CD4-positive, alpha-beta memory T cell (primary cell): ENCODE data around the gene LRRC43. TPM values are rescaled to one million over a fixed set of nuclear protein-coding genes. Genes with fewer than 3 reads are reported as not detected.
"Not testable (repeated sequence)": the region's sequence is repeated elsewhere in the genome, so short reads cannot be mapped to it uniquely, and the experiment has no call there.

ENCODE experiments used
- CTCF ChIA-PET: fragments of 350-600 bp; sonication (Branson Sonifier 250); formaldehyde crosslinking; loops from one replicate; lab custom pipeline; 2021; ENCODE audit warnings: inconsistent platforms; ENCODE audit not compliant: partially characterized antibody; lab: Charles Lee
- POLR2A ChIA-PET: fragments of 350-600 bp; sonication (Branson Sonifier 250); formaldehyde crosslinking; loops from one replicate; lab custom pipeline; 2021; ENCODE audit not compliant: partially characterized antibody; lab: Charles Lee
- DNase-seq, 5 donors: peaks; one replicate each; pipeline versions ENCODE4 v3.0.0 to v3.0.0-alpha.2; 2020 to 2022; ENCODE audit warnings: mixed read lengths in 1 of 5
- H3K27ac ChIP-seq: one replicate; pipeline ENCODE4 v1.7.0; 2013; ENCODE audit warnings: low read depth, low read length
- H3K27me3 ChIP-seq: 2 replicates; pipeline ENCODE4 v1.7.0; 2013; ENCODE audit warnings: mild to moderate bottlenecking, low read length, moderate library complexity; ENCODE audit not compliant: insufficient read depth
- H3K36me3 ChIP-seq: 2 replicates; pipeline ENCODE4 v1.7.0; 2013; ENCODE audit warnings: mild to moderate bottlenecking, low read length, moderate library complexity; ENCODE audit not compliant: insufficient read depth
- H3K4me1 ChIP-seq: 2 replicates; pipeline ENCODE4 v1.7.0; 2013; ENCODE audit warnings: mild to moderate bottlenecking, low read length, moderate library complexity; ENCODE audit not compliant: insufficient read depth
- H3K4me3 ChIP-seq, 2 donors: one replicate each; pipeline ENCODE4 v1.7.0; 2013; ENCODE audit warnings: low read length in 2 of 2, mild to moderate bottlenecking in 1 of 2
- H3K9me3 ChIP-seq, 2 donors: one replicate each; pipeline ENCODE4 v1.7.0; 2013; ENCODE audit warnings: low read length in 2 of 2, control low read depth in 1 of 2; ENCODE audit not compliant: control insufficient read depth in 1 of 2
- H3K27ac Mint-ChIP-seq, 7 donors: one replicate each; pipeline ENCODE4 v1.8.0; 2020 to 2021; ENCODE audit warnings: mixed read lengths in 7 of 7, mild to moderate bottlenecking in 6 of 7, inconsistent platforms in 3 of 7, moderate library complexity in 3 of 7
- H3K27me3 Mint-ChIP-seq, 2 donors: one replicate each; pipeline ENCODE4 v1.8.0; 2020 to 2021; ENCODE audit warnings: mixed read lengths in 2 of 2
- H3K36me3 Mint-ChIP-seq, 2 donors: one replicate each; pipeline ENCODE4 v1.8.0; 2020 to 2021; ENCODE audit warnings: mixed read lengths in 2 of 2, inconsistent platforms in 1 of 2, mild to moderate bottlenecking in 1 of 2
- H3K4me1 Mint-ChIP-seq, 4 donors: one replicate each; pipeline ENCODE4 v1.8.0; 2020 to 2021; ENCODE audit warnings: mixed read lengths in 4 of 4, mild to moderate bottlenecking in 1 of 4
- H3K4me3 Mint-ChIP-seq, 8 donors: one replicate each; pipeline ENCODE4 v1.8.0; 2020 to 2021; ENCODE audit warnings: mixed read lengths in 8 of 8, mild to moderate bottlenecking in 7 of 8, moderate library complexity in 6 of 8, inconsistent platforms in 3 of 8
- H3K9me3 Mint-ChIP-seq, 8 donors: one replicate each; pipeline ENCODE4 v1.8.0; 2020 to 2021; ENCODE audit warnings: mixed read lengths in 8 of 8, mild to moderate bottlenecking in 5 of 8, inconsistent platforms in 3 of 8, moderate library complexity in 1 of 8
- intact Hi-C: fragments of 100-400 bp; cut with micrococcal nuclease; formaldehyde crosslinking; loops from one replicate; pipeline ENCODE4 v1.15.1; 2023
- polyA plus RNA-seq, 2 donors: library from polyadenylated mRNA; unstranded; fragments of 300-500 nt; fragmentation: Illumina TruSeq; gene quantifications; one replicate each; pipeline ENCODE4 v1.2.3, GENCODE V29; 2021
- total RNA-seq, 2 experiments: library from RNA; stranded (reverse); gene quantifications; one replicate each; pipeline ENCODE4 v1.2.3, GENCODE V29; 2021

LRRC43 gene
- total and polyA plus RNA-seq, 4 experiments from 2014 or later = not detected

- ChIA-PET POLR2A (no interaction called here), CTCF (no interaction called here)
- intact Hi-C loops = no loop called here
- H3K36me3 Mint-ChIP-seq = peaks cover 0 to 2% of the 10 kb centered on the region in 2 donors
- Histone ChIP-seq H3K9me3 (no peaks in the 10 kb centered on the region), H3K4me3 (no peak overlapping the region), H3K27ac (no peak overlapping the region), H3K27me3 (no peaks in the 10 kb centered on the region), H3K4me1 (peaks cover 9% of the 10 kb centered on the region), H3K36me3 (no peaks in the 10 kb centered on the region)
- H3K27me3 Mint-ChIP-seq = peaks cover 5 to 16% of the 10 kb centered on the region in 2 donors
- H3K4me3 Mint-ChIP-seq = peak overlapping the region in 1 of 8 donors; percentile 41
- H3K4me1 Mint-ChIP-seq = peaks cover 7 to 21% (median 15%) of the 10 kb centered on the region in 4 donors
- H3K27ac Mint-ChIP-seq = no peak overlapping the region
- H3K9me3 Mint-ChIP-seq = no peaks in the 10 kb centered on the region
- DNase-seq = no peak
Observed at GRCh38 chr12:122202017-122202416, 19.1 kb downstream of the LRRC43 start.

DNA sequence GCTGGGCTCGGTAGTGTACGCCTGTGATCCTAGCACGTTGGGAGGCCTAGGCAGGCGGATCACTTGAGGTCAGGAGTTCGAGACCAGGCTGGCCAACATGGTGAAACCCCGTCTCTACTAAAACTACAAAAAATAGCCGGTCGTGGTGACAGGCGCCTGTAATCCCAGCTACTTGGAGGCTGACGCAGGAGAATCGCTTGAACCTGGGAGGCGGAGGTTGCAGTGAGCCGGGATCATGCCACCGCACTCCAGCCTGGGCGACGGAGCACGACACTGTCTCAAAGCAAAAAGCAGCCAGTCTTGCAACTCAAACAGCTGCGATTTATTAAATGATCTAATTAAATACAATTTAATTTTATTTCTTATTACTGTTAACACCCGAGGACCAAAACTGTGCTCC, 19.9 kb downstream of the LRRC43 start:
- ChIA-PET CTCF (interaction anchor here (1.3 kb wide), 1 partner anchor 23 kb away, joined by 3 read pairs; the partner anchor contains the start of gene DIABLO), POLR2A (interaction anchor here (1.0 to 1.7 kb wide), 3 partner anchors 22 to 42 kb away, joined by 5 to 10 read pairs (median 6); partner anchors contain the start of gene DIABLO)
- H3K4me1 ChIP-seq, H3K9me3 ChIP-seq, H3K36me3 ChIP-seq, H3K36me3 Mint-ChIP-seq, H3K27me3 ChIP-seq, H3K9me3 Mint-ChIP-seq, DNase-seq, H3K27ac ChIP-seq: not testable (repeated sequence)
- intact Hi-C loops = loop anchor here (1.0 kb wide), 1 partner anchor 41 kb away; no protein-coding TSS in a partner anchor
- Mint-ChIP-seq H3K27me3 (peaks cover 2 to 11% of the 10 kb centered on the region in 2 donors), H3K4me1 (peaks cover 5 to 20% (median 12%) of the 10 kb centered on the region in 4 donors), H3K27ac (peak overlapping the region in 1 of 7 donors; percentile 77), H3K4me3 (peak overlapping the region; percentile 76 to 86 (median 83))
- H3K4me3 ChIP-seq = peak overlapping the region in 1 of 2 donors; percentile 55

DNA sequence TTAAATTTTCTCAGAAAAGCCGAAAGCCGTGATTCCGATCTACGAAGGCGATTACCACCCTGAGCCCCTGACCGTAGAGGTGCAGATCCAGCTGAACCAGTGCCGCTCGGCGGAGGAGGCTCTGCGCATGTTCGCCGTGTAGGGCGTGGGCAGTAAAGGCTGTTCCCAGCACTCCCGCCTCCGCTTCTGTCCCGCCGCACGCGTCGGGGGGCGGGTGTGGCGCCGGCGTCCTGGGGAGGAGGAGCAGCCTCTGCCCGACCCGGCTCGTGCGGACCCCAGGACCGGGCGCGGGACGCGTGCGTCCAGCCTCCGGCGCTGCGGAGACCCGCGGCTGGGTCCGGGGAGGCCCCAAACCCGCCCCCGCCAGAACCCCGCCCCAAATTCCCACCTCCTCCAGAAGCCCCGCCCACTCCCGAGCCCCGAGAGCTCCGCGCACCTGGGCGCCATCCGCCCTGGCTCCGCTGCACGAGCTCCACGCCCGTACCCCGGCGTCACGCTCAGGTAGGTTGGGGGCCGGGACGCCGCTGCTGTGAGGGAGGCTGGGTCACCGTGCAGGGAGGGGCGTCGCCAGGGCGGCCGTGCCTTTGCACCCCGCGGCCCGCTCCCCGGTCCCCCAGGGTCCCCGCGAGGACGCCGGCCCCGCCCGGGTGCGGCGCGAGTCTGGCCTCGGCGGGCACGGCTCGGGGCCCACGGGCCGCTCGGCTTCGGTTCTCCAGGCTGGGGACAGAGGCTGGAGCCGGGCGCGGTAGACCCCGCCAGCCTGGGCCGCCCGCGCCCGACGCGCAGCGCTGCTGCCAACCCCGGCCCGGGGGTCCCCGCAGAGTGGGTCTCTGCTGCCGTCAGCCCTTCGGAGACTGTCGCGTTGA, 20.6 kb downstream of the LRRC43 start, which contains the start of gene B3GNT4:
TSS of gene B3GNT4 (plus strand) at position 409 of the 866 bp plus-strand sequence. CDS start 910 bp downstream, outside the sequence.
- Mint-ChIP-seq H3K27ac (peak within 1 kb of the TSS in 5 of 7 donors; percentile 19 to 82 (median 24)), H3K4me3 (peak within 1 kb of the TSS; percentile 80 to 94 (median 84))

GRCh38 chr12:122204167-122205052, 21.5 kb downstream of the LRRC43 start:
- CTCF ChIA-PET = interaction anchor here (0.9 to 1.3 kb wide), 4 partner anchors 10 to 63 kb away, joined by 3 to 4 read pairs (median 3); partner anchors contain the start of gene DIABLO
- H3K4me3 Mint-ChIP-seq = peak overlapping the region; percentile 61 to 94 (median 78)
- H3K36me3 Mint-ChIP-seq = peaks cover 5 to 14% of the 10 kb centered on the region in 2 donors
- Histone ChIP-seq H3K9me3 (no peaks in the 10 kb centered on the region), H3K4me1 (peaks cover 9% of the 10 kb centered on the region), H3K27ac (no peak overlapping the region), H3K36me3 (peaks cover 9% of the 10 kb centered on the region), H3K27me3 (no peaks in the 10 kb centered on the region), H3K4me3 (peak overlapping the region in 1 of 2 donors; percentile 55)
- peak in 2 of 5 donors; percentile 15 to 20 for DNase-seq
- H3K27me3 Mint-ChIP-seq = peaks cover 0 to 8% of the 10 kb centered on the region in 2 donors
- peaks cover 5 to 20% (median 12%) of the 10 kb centered on the region in 4 donors for H3K4me1 Mint-ChIP-seq
- intact Hi-C loops = loop anchor here (2.0 kb wide), 1 partner anchor 62 kb away; the partner anchor contains the start of gene VPS33A
- no peaks in the 10 kb centered on the region for H3K9me3 Mint-ChIP-seq
- peak overlapping the region in 5 of 7 donors; percentile 19 to 82 (median 35) for H3K27ac Mint-ChIP-seq
- POLR2A ChIA-PET = interaction anchor here (1.0 to 2.1 kb wide), 4 partner anchors 9 to 322 kb away, joined by 3 to 13 read pairs (median 4); partner anchors contain the start of genes DIABLO, KNTC1 and RSRC2

More for the DNA sequence above, 20.6 kb downstream of the LRRC43 start, which contains the start of gene B3GNT4:
- DNase-seq = peak; percentile 68 to 74 (median 71)
- intact Hi-C loops = loop anchor here (1.0 to 2.0 kb wide), 2 partner anchors 41 to 63 kb away; partner anchors contain the start of gene VPS33A
- no peaks in the 10 kb centered on the region for H3K9me3 Mint-ChIP-seq
- Histone ChIP-seq H3K4me3 (peak within 1 kb of the TSS in 1 of 2 donors; percentile 55), H3K4me1 (peaks cover 9% of the 10 kb centered on the region), H3K9me3 (no peaks in the 10 kb centered on the region), H3K27ac (no peak within 1 kb of the TSS), H3K27me3 (no peaks in the 10 kb centered on the region), H3K36me3 (peaks cover 8% of the 10 kb centered on the region)
- peaks cover 0 to 8% of the 10 kb centered on the region in 2 donors for H3K27me3 Mint-ChIP-seq
- POLR2A ChIA-PET = interaction anchor here (1.0 to 2.1 kb wide), 4 partner anchors 21 to 41 kb away, joined by 5 to 13 read pairs (median 8); partner anchors contain the start of gene DIABLO
- peaks cover 3 to 12% of the 10 kb centered on the region in 2 donors for H3K36me3 Mint-ChIP-seq
- CTCF ChIA-PET = interaction anchor here (1.3 kb wide), 1 partner anchor 23 kb away, joined by 3 read pairs; the partner anchor contains the start of gene DIABLO
- peaks cover 5 to 20% (median 12%) of the 10 kb centered on the region in 4 donors for H3K4me1 Mint-ChIP-seq

DNA sequence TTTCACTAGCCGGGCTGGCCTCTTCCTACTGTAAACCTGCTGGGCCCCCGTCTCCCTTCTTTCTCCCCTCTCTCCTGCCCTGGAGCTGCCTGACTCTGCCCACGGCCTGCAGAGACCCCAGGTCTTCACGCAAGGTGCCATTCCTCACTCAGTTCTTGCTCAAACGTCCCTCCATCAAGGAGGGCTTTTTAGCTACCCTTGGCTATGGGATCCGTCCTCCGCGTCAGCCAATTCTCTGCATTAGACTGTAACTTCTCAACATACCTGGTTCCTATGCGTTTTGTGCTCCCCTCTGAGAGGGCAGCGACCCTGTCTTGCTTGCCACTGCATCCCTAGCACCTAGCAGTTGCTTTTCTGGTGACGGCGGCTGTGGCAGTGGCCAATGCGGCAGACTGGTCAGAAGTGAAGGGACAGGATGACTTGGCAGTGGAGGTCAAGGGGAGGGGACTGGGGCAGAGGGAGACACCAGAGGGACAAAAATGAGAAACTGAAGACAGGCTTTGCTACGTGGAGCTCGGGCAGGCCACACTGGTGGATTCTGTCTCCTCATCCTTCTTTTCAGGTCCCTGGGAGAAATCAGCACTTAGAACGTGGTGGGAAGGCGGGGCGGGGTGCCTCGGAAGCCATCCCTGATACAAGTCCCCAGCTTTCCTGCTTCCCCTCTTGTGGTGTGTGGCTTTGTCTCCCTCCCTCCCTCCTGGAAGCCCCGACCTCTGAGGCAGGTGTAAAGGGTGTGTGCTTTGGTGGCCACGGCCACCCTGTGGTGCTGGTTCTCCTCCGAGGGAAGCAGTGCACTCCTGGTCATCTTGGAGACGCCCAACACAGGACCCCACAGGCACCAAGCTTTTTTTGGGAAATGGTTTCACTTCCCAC, 22.4 kb downstream of the LRRC43 start:
- DNase-seq = peak in 2 of 5 donors; percentile 7
- peaks cover 11 to 21% of the 10 kb centered on the region in 2 donors for H3K36me3 Mint-ChIP-seq
- H3K4me3 Mint-ChIP-seq = peak overlapping the region; percentile 72 to 94 (median 78)
- H3K4me1 ChIP-seq = peaks cover 9% of the 10 kb centered on the region
- H3K4me1 Mint-ChIP-seq = peaks cover 5 to 20% (median 12%) of the 10 kb centered on the region in 4 donors
- H3K4me3 ChIP-seq = no peak overlapping the region
- intact Hi-C loops = loop anchor here (2.0 kb wide), 1 partner anchor 62 kb away; the partner anchor contains the start of gene VPS33A
- peaks cover 9% of the 10 kb centered on the region for H3K36me3 ChIP-seq
- H3K9me3 Mint-ChIP-seq = no peaks in the 10 kb centered on the region
- peak overlapping the region in 6 of 7 donors; percentile 33 to 82 (median 46) for H3K27ac Mint-ChIP-seq
- H3K27ac ChIP-seq = no peak overlapping the region
- ChIA-PET POLR2A (interaction anchor here (1.0 to 2.1 kb wide), 4 partner anchors 10 to 322 kb away, joined by 3 to 13 read pairs (median 5); partner anchors contain the start of genes DIABLO, KNTC1 and RSRC2), CTCF (interaction anchor here (0.8 to 1.1 kb wide), 4 partner anchors 10 to 62 kb away, joined by 3 to 4 read pairs (median 3); no protein-coding TSS in a partner anchor)
- H3K27me3 Mint-ChIP-seq = peaks cover 0 to 4% of the 10 kb centered on the region in 2 donors
- H3K9me3 ChIP-seq = no peaks in the 10 kb centered on the region
- H3K27me3 ChIP-seq = no peaks in the 10 kb centered on the region
